ENCODE data around the gene RBM33. TPM values are rescaled to one million over a fixed set of nuclear protein-coding genes. Genes with fewer than 3 reads are reported as not detected.

The RBM33 gene
- total and polyA plus RNA-seq, 2 of the 4 experiments (the other 2 are of a cell fraction), result 7.3 to 10.8 TPM

DNA sequence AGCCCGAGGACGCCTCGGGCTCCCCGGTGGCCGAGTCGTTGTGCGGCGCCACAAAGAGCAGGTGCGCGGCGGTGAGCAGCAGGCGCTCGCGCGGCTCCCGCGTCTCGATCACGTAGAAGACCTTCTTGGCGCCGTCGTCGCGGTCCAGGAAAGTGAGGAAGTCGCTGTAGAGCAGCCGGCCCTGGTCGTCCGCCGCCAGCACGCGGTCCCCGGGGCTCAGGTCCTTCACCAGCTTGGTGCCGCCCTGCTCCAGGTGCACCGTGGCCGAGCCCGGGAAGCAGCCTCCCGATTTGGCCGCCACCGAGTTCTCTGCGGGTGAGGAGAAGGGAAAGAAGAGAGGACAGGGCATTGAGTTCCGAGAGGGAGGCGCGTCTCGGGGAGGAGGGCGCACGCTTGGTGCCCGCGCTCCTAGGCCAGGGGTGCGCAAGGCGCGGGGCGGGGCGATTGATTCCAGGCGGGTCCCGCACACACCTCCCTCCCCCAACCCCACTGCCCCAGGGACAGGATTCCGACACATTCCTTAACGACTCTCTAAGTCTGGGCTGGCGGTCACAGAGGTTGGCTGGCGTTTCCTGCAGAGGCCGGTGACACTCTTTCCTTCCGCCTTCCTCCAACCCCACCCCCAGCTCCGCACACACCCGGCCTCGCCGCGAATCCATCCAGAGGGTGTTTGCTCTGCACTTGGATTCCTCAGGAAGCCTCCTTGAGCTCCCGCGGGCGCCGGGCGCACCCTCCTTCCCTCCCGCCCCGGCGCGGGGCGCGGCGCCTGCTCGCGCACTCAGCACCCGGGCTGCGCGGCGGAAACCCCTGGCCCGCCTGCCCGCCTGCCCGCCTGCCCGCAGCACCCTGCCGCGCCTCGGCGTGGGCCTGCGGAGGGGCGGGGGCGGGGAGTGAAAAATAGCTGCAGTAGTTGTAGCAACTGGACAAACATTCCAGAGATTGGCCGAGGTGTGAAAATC, 159.2 kb downstream of the RBM33 start:
- Histone ChIP-seq H3K36me3 (ENCODE audit: control insufficient read depth, insufficient read depth, low read length) (no peaks in the 10 kb centered on the region), H2BK20ac (ENCODE audit: low read depth, low read length) (no peak overlapping the region), H3K27me3 (ENCODE audit: control insufficient read depth, insufficient read depth, low read length) (peaks cover 66% of the 10 kb centered on the region), H3K9ac (ENCODE audit: low read depth, low read length) (no peak overlapping the region), H2AK9ac (replicated peaks; ENCODE audit: low read depth, low read length, poor library complexity) (no peak overlapping the region), H2BK15ac (ENCODE audit: low read depth, low read length) (no peak overlapping the region), H2AFZ (replicated peaks; ENCODE audit: low read length, poor library complexity) (peak overlapping the region; percentile 86), H3K4ac (ENCODE audit: low read depth, low read length) (no peak overlapping the region), H3K9me1 (ENCODE audit: insufficient read depth, low read length) (no peaks in the 10 kb centered on the region), H3K18ac (ENCODE audit: low read depth, low read length) (no peak overlapping the region), H2BK120ac (ENCODE audit: low read depth, low read length) (no peak overlapping the region), H4K20me1 (ENCODE audit: insufficient read depth, low read length) (no peaks in the 10 kb centered on the region), H2BK5ac (ENCODE audit: low read depth, low read length, poor library complexity, severe bottlenecking) (no peak overlapping the region), H4K91ac (ENCODE audit: insufficient read depth, low read depth, low read length) (no peak overlapping the region), H3K79me1 (ENCODE audit: low read depth in 1 of 2, low read length in 2 of 2) (no peaks in the 10 kb centered on the region), H3K4me1 (ENCODE audit: control insufficient read depth, insufficient read depth, low read length) (peaks cover 5% of the 10 kb centered on the region; the same call in 1 of the 2 replicates), H2AK5ac (ENCODE audit: low read depth, low read length) (no peak overlapping the region), H3K23ac (ENCODE audit: low read depth, low read length) (no peak overlapping the region), H3K14ac (replicated peaks; ENCODE audit: low read depth, low read length) (no peak overlapping the region), H3K4me2 (ENCODE audit: low read depth, low read length) (peak overlapping the region; percentile 61), H3K4me3 (ENCODE audit: insufficient read depth, low read depth, low read length) (peak overlapping the region; percentile 24), H3K27ac (ENCODE audit: insufficient read depth, low read length) (no peak overlapping the region), H4K8ac (ENCODE audit: low read depth in 2 of 2, low read length in 2 of 2) (no peak overlapping the region), H3K56ac (ENCODE audit: extremely low read depth, insufficient read depth, low read length) (no peak overlapping the region), H4K5ac (ENCODE audit: low read depth, low read length) (no peak overlapping the region), H3K9me3 (ENCODE audit: control insufficient read depth, insufficient read depth, low read length) (no peaks in the 10 kb centered on the region)
- in situ Hi-C loops (cut with MboI; ENCODE audit: low sequenced_read_pairs) (loop anchor here (5.0 to 25.0 kb wide), 2 partner anchors 834 to 1019 kb away; partner anchors contain the start of gene RNF32), dilution Hi-C loops (cut with HindIII; ENCODE audit: low sequenced_read_pairs, unreplicated experiment) (no loop called here), intact Hi-C loops (cut with micrococcal nuclease) (loop anchor here (2.0 kb wide), 2 partner anchors 961 to 1013 kb away; no protein-coding TSS in a partner anchor)
- ChIA-PET CTCF (no interaction called here), POLR2A (ENCODE audit: unreplicated experiment) (no interaction called here)
- DNase-seq, result no peak
- TF ChIP-seq BHLHE40 (IDR thresholded peaks at IDR 0.05; ENCODE audit: low read depth, low read length), result no peak
- no peak for TF ChIP-seq CEBPB (IDR thresholded peaks at IDR 0.05; ENCODE audit: low read depth, low read length)
- no peak for TF ChIP-seq MAZ (IDR thresholded peaks at IDR 0.05; ENCODE audit: borderline replicate concordance, low read depth, low read length)
- TF ChIP-seq NFE2L2 (IDR thresholded peaks at IDR 0.05; ENCODE audit: low read depth, low read length), result no peak
- ATAC-seq (ENCODE audit: low read depth), result peak; percentile 3; the same call in 1 of the 2 replicates
- BruUV-seq (replicated peaks), result no TSS peak
- 1% methylated on average over 21 of the region's 96 CpGs; no CpG with 5 or more reads in 1 of the 2 experiments for WGBS, 2 experiments (ENCODE audit: extremely low coverage in 2 of 2, insufficient read length in 1 of 2)
